HG02973 (cell line): ENCODE results near the gene CACNA2D2.

ENCODE experiments used
- ATAC-seq: cut with Tn5 transposase; IDR thresholded peaks from one replicate; pipeline ENCODE4 v1.9.1; 2021; ENCODE audit warnings: moderate library complexity; ENCODE audit not compliant: unreplicated experiment

CACNA2D2 gene

DNA sequence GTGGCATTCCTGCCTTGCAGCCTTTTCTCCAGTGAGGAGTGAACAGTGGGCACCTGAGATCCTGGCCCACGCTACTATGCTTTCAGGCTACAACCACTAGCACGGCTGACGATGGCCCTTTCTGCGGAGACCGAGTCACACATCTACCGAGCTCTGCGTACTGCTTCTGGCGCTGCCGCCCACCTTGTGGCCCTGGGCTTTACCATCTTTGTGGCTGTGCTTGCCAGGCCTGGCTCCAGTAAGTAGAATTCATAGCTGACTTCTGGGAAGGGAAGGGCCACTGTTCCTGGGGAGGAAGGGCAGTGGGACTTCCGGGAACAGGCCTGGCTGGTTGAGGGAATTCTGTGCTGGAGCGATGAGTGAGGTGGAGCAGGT is 152.1 kb downstream of the CACNA2D2 start:
- ATAC-seq, result no peak

DNA sequence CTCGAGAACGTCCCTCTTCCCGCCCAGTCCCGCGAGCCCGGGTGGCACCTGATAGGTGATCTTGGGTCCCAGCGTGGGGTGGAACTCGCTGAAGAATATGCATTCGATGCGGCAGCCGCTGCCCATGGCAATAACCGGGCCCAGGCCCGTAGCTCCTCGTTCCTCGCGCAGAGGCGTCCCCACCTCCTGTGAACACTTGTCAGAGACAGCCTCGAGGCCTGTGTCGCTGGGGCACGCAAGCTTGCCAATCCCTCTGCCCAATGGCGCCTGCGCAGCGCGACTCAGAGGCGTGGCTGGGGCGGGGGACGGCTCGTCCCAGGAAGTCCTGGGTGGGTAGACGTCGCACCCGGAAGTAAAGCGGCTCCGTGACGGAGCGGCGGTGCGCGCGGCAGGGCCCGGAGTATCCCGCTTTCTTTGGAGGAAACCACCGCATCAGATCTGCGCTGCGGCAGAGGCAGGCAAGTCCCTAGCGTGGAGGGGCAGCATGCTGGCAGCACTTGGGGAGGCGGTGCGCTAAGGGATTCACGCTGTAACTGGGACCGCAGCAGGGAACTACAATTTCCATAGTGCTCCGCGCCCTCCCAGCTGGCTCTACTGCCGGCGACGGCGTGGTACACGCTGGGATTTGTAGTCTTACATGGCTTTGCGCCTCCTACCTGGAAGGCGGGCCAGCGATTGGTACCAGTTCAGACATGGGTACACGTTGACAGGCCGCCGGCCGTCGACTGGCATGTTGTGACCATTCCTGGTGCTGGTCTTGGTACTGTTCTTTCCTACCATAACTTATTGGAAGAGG is 152.7 kb downstream of the CACNA2D2 start, which contains the start of the genes CYB561D2 and NPRL2:
Gene CYB561D2 (plus strand): TSS at position 336 of the 796 bp plus-strand sequence. CDS start 572 bp downstream, outside the sequence.
Gene NPRL2 (minus strand): TSS at position 249 of the 796 bp plus-strand sequence. CDS start 123 bp downstream, at position 126.
- peak; percentile 74 for ATAC-seq

- ATAC-seq, result no peak
These were observed 153.3 kb downstream of the CACNA2D2 start for GRCh38 chr3:50350213-50350526.

DNA sequence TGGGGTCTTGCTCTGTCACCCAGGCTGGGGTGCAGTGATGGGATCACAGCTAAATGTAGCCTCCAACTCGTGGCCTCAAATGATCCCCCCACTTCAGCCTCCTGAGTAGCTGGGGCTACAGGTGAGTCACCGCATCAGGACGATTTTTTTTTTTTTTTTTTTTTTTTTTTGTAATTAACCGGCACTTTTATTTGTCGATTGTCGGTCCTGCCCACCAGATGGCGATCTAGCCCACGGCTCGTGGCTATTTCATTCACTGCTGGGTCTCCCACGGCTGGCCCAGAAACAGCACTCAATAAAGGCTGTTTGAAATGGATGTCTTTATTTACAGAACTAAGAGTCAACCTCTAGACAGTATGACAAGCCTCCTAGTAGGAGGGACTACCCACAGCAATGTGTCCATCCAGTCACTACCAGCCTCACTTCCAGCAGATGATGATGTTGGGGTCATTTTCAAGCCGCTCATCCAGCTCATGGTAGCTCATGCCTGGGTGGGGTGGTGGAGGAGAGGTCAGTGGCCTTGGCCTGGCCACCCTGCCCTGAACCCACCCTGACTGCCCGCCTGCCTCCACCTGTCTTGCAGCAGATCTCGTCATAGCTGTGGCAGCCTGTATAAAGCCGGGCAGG is 156.1 kb downstream of the CACNA2D2 start:
- ATAC-seq, result no peak

GRCh38 chr3:50345586-50346234 is 157.7 kb downstream of the CACNA2D2 start, which contains the start of gene ZMYND10:
TSS of gene ZMYND10 (minus strand) at chr3:50345732. CDS start at chr3:50345579, 153 bp downstream.
- ATAC-seq, result no peak

- no peak for ATAC-seq
These were observed 158.4 kb downstream of the CACNA2D2 start for GRCh38 chr3:50345008-50345407.

- ATAC-seq, result no peak
These were observed 160.4 kb downstream of the CACNA2D2 start for GRCh38 chr3:50342813-50343633.

GRCh38 chr3:50341996-50342650 is 161.3 kb downstream of the CACNA2D2 start:
- no peak for ATAC-seq

DNA sequence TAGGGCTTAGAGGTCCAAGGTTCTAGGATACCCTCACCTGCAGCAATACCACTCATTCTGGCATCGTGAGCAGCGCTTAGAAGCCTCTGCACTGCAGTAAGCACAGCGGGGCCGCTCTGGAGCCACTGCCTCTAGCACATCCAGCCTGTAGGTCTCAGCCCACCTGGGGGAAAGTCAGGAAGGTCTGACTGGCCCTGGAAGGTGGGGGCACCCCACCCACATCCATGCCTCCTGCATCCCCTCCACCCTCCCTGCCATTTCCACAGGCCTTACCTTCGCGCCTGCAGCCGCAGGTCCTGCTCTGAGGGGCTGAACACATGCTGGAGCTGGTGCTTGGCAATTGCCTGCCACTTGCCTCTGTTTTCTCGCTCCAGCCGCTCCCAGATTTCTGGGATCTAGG is 161.9 kb downstream of the CACNA2D2 start:
- no peak for ATAC-seq

DNA sequence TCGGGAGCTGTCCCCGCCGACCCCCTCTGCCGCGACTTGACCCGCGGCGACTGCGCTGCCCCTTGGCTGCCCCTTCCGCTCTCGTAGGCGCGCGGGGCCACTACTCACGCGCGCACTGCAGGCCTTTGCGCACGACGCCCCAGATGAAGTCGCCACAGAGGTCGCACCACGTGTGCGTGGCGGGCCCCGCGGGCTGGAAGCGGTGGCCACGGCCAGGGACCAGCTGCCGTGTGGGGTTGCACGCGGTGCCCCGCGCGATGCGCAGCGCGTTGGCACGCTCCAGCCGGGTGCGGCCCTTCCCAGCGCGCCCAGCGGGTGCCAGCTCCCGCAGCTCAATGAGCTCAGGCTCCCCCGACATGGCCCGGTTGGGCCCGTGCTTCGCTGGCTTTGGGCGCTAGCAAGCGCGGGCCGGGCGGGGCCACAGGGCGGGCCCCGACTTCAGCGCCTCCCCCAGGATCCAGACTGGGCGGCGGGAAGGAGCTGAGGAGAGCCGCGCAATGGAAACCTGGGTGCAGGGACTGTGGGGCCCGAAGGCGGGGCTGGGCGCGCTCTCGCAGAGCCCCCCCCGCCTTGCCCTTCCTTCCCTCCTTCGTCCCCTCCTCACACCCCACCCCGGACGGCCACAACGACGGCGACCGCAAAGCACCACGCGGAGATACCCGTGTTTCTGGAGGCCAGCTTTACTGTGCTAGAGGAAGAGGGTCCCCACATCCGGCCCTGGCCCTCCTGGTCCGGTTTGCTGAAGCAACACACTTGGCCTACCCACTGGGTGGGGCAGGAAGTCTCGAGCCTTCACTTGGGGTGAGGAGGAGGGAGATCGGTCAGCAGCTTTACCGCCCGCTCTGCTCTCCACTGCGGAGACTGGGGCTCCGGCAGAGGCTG is 162.7 kb downstream of the CACNA2D2 start, which contains the start of gene RASSF1:
Gene RASSF1 (minus strand): TSS at position 389 of the 882 bp plus-strand sequence. CDS start 31 bp downstream, at position 358.
- ATAC-seq, result no peak

- no peak for ATAC-seq
These were observed 163.3 kb downstream of the CACNA2D2 start for GRCh38 chr3:50340147-50340447.

GRCh38 chr3:50339485-50340146 is 163.8 kb downstream of the CACNA2D2 start:
- no peak for ATAC-seq

- ATAC-seq, result no peak
These were observed 164.5 kb downstream of the CACNA2D2 start for GRCh38 chr3:50338965-50339364.

- peak; percentile 65 for ATAC-seq
These were observed 166.1 kb downstream of the CACNA2D2 start for GRCh38 chr3:50337175-50337861.

GRCh38 chr3:50336452-50337174 is 166.8 kb downstream of the CACNA2D2 start:
- ATAC-seq, result peak; percentile 32

DNA sequence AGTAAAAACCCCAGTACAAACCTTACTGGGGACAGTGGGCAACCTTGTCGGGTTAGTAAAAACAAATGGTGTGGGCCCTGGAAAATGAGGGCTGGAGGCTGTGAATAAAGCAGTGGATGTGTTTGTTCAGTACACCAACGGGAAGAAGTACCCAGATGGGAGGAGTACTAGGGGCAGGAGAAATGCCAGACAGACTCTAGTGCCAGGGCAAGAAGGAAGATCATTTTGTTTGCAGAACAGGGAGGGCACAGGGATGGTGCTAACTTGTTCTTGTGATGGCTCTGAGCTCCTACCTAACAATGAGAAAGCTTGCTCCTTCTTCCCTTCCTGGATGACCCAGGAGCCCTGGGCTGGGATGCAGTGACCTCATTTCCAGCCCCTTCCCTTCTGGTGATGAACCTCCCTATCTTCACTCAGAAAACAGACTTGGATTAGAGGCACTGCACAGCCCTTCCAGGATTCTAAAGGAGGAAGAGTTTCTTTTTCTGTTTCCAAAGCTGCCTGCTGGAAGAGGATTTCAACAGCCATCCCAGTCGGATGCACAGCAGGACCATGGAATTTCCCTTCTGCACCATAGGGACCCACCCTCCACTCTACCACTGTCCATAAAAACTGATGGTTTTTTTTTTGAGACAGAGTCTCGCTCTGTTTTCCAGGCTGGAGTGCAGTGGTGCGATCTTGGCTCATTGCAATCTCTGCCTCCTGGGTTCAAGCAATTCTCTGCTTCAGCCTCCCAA is 168.9 kb downstream of the CACNA2D2 start:
- no peak for ATAC-seq

GRCh38 chr3:50333744-50334328 is 169.6 kb downstream of the CACNA2D2 start:
- ATAC-seq, result no peak
